IPS-15b (cell line): ENCODE results near the gene AVPR2.

Experiments used
- H3K27me3 ChIP-seq: one replicate; pipeline ENCODE4 v1.6.1; 2013; ENCODE audit warnings: low read length; ENCODE audit not compliant: control insufficient read depth, insufficient read depth
- H3K36me3 ChIP-seq: one replicate; pipeline ENCODE4 v1.6.1; 2013; ENCODE audit warnings: low read length; ENCODE audit not compliant: control insufficient read depth, insufficient read depth
- H3K4me1 ChIP-seq: one replicate; pipeline ENCODE4 v1.6.1; 2013; ENCODE audit warnings: mild to moderate bottlenecking, low read length; ENCODE audit not compliant: control insufficient read depth, insufficient read depth
- H3K4me3 ChIP-seq: one replicate; pipeline ENCODE4 v1.5.1; 2013; ENCODE audit warnings: low read depth, low read length
- H3K9ac ChIP-seq: one replicate; pipeline ENCODE4 v1.6.1; 2013; ENCODE audit warnings: low read depth, mild to moderate bottlenecking, low read length
- H3K9me3 ChIP-seq: one replicate; pipeline ENCODE4 v1.6.1; 2013; ENCODE audit warnings: mild to moderate bottlenecking, low read length; ENCODE audit not compliant: control insufficient read depth, insufficient read depth

AVPR2 gene

DNA sequence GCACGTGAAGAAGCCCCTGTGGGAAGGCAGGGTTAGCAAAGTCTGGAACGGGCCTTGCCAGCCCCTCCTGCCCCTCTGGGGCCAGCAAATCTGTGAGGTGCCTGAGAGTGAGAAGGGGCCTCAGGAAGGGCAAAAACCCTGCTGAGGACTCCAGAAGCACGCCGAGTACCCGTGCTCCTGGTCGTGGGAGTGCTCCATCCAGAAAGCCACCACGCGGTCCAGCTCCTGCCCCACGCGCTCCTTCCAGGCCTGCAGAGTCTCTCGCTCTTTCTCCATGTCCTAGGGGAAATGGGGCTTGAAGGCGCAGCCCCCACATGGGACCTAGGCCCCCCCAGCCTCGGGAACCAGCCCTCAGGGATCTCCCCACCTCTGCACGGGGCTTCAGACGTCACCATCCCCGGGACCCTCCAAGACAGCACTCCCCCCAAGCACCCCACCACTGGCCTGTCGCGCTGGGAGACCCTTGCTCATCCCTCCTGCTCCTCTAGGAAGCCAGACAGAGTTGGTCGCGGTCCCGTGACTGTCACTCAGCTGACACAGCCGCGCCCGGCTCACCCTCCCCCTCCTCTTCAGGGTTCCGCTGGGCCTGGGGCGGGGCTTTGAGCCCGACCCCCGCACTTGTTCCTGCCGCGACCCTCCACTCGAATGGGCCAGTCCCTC, 39.8 kb downstream of the AVPR2 start, which contains the start of gene RENBP:
Gene RENBP (minus strand): TSS at position 504 of the 660 bp plus-strand sequence. CDS start 33 bp downstream, at position 471.
- H3K4me1 ChIP-seq: no peaks in the 10 kb centered on the region
- peaks cover 10% of the 10 kb centered on the region for H3K36me3 ChIP-seq
- H3K4me3 ChIP-seq: peak within 1 kb of the TSS; percentile 52
- peaks cover 4% of the 10 kb centered on the region for H3K9me3 ChIP-seq
- no peak within 1 kb of the TSS for H3K9ac ChIP-seq
- H3K27me3 ChIP-seq: no peaks in the 10 kb centered on the region

DNA sequence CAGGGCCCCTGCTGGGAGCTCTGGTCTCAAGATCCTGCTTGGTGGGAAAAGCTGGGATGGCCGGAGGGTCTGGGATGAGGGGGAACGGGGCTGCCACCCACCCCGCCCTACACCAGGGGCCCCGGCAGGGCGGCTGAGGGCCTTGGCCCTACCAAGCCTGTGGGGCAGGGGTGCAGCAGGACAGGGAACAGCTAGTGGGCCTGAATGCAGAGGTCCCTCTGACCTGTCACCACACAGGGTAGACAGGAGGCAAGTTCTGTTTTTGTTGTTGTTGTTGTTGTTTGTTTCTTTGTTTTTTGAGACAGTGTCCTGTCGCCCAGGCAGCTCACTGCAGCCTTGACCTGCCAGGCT, 40.3 kb downstream of the AVPR2 start:
- Histone ChIP-seq H3K9me3 (peaks cover 4% of the 10 kb centered on the region), H3K36me3 (peaks cover 14% of the 10 kb centered on the region), H3K4me1 (no peaks in the 10 kb centered on the region), H3K4me3 (peak overlapping the region; percentile 52), H3K9ac (no peak overlapping the region), H3K27me3 (no peaks in the 10 kb centered on the region)

DNA sequence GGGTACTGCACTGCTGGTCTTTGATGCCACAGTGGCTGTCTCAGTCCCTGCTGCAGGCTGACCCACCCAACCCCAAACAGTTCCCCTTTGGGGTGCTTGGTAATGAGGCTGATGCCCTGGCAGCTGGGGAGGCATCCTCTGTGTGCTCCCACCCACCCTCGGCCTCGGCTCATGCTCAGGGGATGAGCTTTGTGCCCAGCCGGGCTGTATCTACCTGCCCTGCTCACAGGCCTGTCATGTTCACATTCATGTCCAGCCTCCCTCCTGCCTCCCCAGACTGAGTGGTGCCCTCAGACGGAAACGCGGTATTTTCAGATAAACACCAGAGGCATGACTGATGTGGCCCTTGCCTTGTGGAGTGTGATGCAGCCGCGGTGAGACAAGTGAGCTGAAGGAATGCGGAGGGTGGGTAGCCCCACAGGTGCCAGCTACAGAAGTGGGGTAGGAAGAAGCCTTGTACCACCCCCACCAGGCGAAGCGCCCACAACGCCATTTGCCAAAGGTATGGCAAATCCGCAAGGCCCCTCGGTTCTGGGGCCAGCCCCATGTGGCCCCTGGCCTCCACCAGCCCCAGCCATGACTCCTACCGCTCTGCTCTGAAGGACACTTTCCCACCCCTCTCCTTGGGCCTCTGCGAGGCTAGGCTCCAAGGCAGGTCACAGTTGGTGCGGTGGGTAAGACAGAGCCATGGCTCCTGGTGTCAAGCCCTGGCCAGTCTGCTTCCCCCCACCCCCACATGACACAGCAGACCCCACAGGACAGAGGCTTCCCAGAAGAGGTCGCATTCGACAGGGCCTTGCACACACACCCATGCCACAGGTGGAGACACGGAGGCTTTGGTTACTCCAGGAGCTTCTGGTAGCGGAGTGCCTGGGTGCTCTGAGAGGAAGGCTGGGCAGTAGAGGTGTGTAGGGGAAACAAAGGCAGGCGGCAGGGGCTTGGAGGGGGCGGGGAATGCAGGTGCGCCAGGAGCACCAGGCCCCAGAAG, 41.8 kb downstream of the AVPR2 start:
- Histone ChIP-seq H3K9ac (no peak overlapping the region), H3K4me1 (no peaks in the 10 kb centered on the region)

DNA sequence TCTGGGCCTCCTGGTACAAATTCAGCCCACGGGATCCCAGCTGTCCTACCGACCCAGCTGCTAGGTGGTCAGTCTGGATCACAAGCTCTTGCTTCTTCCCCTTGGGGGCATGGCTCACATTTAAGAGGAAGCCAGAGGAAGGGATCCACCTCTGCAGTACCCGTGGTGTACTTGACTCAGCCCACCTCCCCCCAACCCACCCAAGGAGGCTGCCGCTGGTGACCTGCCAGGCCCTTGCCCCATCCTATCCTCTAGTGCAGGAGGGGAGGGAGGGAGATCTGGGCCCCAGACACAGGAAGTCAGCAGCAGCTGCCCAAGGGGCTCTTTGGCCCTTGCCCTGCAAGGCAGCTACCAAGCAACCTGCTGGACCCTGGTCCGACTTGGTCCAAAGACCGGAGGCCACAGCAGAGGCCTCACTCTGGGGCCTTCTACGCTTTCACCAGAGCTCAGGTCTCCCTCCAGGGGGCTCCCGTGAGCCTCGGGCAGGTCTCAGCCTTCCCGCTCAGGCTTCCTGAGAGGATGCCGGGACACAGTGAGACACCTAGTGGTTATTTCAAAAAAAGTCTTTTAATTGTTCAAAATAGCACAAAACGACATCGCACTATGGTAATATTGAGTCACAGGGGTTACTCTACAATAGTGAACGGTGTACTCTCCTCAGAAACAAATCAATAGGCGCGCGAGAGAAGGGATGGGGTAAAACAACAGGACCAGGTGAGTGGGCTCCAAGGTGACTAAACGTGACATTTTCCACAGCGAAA, 42.7 kb downstream of the AVPR2 start:
- H3K9ac ChIP-seq: no peak overlapping the region
- H3K27me3 ChIP-seq: no peaks in the 10 kb centered on the region
- peaks cover 38% of the 10 kb centered on the region for H3K36me3 ChIP-seq
- peaks cover 4% of the 10 kb centered on the region for H3K9me3 ChIP-seq
- H3K4me1 ChIP-seq: no peaks in the 10 kb centered on the region
- H3K4me3 ChIP-seq: no peak overlapping the region

More for the DNA sequence above, 41.8 kb downstream of the AVPR2 start:
- Histone ChIP-seq H3K4me3 (no peak overlapping the region), H3K9me3 (peaks cover 4% of the 10 kb centered on the region), H3K27me3 (no peaks in the 10 kb centered on the region), H3K36me3 (peaks cover 28% of the 10 kb centered on the region)

DNA sequence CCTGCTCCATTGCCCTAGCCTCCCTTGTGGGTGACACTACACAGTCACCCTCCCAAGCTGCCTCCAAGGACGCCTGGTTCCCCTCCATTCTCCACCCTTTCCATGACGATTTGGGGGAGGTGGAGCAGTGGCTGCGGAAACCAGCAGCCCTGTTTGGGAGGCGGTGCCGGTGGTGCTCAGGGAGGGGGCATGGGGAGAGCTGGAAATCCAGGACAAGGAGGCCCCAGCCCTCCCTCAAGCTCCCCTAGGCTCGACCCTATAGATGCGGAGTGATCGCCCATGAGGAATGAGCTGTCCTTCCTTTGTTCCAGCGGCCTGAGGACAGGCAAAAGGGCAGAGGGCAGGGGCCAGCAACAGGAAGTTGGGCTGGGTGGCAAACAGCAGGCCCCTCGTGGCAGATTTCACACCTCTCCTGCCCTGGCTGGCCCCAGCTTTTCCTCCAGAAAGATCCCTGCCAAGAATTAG, 43.6 kb downstream of the AVPR2 start:
- peaks cover 46% of the 10 kb centered on the region for H3K36me3 ChIP-seq
- H3K9me3 ChIP-seq: peaks cover 4% of the 10 kb centered on the region
- no peak overlapping the region for H3K9ac ChIP-seq
- no peak overlapping the region for H3K4me3 ChIP-seq
- no peaks in the 10 kb centered on the region for H3K27me3 ChIP-seq
- H3K4me1 ChIP-seq: no peaks in the 10 kb centered on the region

DNA sequence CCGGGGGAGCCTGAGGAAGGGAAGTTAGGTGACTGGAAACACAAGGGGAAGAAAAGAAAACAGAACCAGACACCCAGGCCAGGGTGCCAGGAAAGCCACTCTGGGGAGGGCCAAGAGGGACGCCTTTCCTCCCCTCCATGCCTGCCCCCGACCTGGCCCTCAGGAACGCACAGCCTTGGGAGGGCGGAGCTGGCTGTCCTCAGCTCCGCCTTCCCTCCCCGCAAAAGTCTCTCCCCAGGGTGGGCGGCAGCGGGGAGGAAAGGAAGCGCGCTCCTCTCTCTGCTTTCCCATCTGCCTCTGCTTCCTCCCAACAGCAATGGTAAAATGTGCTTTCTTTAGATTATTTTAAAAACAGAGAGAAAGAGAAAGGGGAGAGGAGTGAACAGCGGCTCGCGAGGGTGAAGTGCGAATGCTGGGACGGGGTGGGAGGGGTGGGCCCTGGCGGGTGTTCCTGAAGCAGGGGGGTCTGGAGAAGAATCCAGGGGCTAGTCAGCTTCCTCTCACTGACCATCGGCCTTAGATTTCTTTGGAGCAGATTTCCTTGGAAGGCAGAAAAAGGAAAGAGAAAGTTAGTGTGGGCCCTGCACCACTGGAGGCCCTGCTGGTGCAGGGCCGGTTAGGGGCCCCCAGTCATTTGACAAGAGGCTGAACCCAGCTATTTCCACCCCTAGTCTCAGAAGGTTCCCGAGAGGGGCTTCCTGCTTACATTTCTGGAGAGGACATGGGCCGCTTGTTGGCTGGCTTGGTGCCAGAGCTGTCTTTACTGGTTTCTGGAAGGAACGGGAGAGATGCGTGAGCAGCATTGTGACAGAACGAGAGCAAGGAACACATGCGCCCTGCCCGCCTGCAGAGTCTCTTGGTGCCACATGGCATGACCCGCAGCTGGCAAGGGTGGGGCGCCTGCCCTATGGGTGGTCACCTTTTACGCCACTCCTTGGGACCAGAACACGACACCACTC, 44.7 kb downstream of the AVPR2 start:
- no peaks in the 10 kb centered on the region for H3K27me3 ChIP-seq
- H3K9ac ChIP-seq: no peak overlapping the region
- H3K36me3 ChIP-seq: peaks cover 56% of the 10 kb centered on the region

DNA sequence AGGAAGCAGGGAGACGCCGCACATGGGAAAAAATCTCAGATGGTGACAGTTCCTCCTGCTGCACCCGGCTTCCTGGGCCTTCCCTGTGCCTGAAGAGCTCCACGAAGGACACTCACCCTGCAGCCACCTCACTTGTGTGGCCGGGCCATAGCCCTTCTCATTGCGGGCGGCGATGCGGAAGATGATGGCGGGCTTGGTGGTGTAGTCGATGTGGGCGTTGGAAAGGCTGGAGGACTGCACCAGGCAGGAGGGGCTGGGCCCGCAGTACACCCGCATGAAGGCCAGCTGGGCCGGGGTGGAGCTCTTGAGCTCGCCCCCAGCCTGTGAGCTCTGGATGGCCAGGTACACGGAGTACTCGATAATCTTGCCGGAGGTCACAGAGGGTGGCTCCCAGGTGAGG, 45.7 kb downstream of the AVPR2 start:
- Histone ChIP-seq H3K9ac (no peak overlapping the region), H3K4me3 (no peak overlapping the region), H3K9me3 (peaks cover 4% of the 10 kb centered on the region), H3K4me1 (no peaks in the 10 kb centered on the region), H3K27me3 (no peaks in the 10 kb centered on the region), H3K36me3 (peaks cover 66% of the 10 kb centered on the region)

More for the DNA sequence above, 44.7 kb downstream of the AVPR2 start:
- H3K9me3 ChIP-seq: peaks cover 4% of the 10 kb centered on the region
- H3K4me1 ChIP-seq: no peaks in the 10 kb centered on the region
- no peak overlapping the region for H3K4me3 ChIP-seq

DNA sequence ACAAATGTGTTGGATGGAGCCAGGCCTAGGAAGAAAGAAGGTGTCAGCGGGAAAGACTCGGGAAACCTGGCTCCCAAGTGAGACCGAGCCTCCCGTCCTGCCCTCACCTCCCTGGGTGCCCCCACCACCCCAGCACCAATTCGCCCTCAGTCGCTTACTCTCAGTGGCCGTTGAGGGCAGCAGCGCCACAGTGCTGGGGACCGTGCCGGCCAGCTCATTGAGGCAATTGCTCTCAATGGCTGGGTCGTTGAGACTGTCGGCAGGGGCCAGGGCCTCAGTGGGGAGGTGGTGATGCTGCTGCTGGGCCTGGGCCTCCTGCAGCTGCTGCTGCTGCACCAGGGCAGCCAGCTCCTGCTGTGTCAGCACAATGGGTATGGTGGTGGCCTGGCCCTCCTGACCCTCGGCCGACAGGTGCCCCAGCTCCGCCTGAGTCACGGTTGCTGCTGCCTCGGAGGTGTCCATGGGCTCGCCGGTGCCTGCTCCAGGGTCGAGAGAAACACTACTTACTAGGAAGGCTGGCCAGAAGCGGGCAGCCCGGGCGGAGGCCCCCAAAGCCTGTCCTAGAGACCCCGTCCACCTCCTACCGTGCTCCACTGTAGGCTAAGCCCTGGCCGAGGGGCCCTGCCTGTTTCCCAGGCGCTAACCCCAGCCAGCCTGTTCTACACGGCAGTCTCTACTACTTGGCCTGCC, 47.4 kb downstream of the AVPR2 start:
- H3K9ac ChIP-seq: no peak overlapping the region
- H3K4me1 ChIP-seq: no peaks in the 10 kb centered on the region
- no peak overlapping the region for H3K4me3 ChIP-seq
- H3K9me3 ChIP-seq: peaks cover 4% of the 10 kb centered on the region
- H3K36me3 ChIP-seq: peaks cover 83% of the 10 kb centered on the region
- H3K27me3 ChIP-seq: no peaks in the 10 kb centered on the region

DNA sequence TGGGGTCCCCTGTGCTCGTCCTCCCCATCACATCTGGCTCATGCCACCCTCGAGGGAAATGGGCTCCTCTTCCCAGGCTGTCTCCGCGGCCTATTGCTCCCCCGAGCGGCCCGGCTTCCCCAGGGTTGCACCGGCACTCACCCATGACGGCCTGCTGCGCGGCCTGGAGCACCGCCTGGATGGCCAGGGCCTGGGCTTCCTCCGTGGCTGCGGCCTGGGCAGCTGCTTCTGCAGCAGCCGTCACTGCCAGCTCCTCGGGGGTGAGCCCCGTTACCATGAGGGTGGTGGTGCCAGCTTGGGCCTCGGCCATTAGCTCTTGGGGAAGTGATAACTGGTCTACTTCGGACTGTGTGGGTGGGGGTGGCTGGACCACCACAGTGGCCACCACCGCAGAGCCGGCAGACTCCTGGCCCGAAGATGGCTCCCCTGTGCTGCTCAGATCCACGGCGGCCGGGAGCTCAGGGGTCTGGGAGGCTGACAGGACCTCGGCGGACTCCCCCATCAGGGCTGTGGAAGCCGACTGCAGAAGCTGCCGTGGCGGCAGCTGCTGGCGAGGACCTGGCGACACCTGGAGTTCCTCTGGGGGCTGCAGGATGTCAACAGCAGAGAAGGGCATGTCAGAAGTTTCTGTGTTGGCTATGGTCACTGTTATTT, 48.0 kb downstream of the AVPR2 start:
- H3K9me3 ChIP-seq: peaks cover 4% of the 10 kb centered on the region
- no peak overlapping the region for H3K4me3 ChIP-seq
- no peak overlapping the region for H3K9ac ChIP-seq
- peaks cover 88% of the 10 kb centered on the region for H3K36me3 ChIP-seq
- H3K27me3 ChIP-seq: no peaks in the 10 kb centered on the region
- no peaks in the 10 kb centered on the region for H3K4me1 ChIP-seq

DNA sequence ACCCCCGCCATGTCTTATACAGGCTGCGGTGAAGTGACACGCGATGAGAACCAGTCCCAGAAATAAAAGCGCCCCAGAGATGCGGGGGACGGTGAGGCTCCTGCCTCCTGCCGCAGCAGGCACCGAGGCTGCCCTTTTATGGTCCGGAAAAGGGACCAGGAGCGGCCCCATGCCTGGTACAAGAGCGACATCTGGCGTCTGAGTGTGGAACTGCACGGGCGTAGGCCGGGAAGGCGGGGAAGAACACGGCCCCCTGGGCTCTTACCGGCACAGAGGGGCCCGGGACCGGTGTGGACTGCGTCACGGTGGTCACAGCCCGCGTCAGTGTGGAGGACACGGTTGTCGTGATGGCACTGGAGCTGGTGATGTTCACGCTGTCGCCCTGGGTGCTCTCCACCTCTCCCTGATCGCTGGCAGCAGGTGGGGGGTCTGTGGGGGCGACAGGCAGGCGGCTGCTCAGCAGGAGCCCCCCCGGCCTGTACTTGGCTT, 48.9 kb downstream of the AVPR2 start:
- Histone ChIP-seq H3K27me3 (no peaks in the 10 kb centered on the region), H3K9me3 (no peaks in the 10 kb centered on the region), H3K9ac (no peak overlapping the region), H3K4me1 (no peaks in the 10 kb centered on the region), H3K36me3 (peaks cover 89% of the 10 kb centered on the region), H3K4me3 (no peak overlapping the region)
